Measurements from ENCODE around the gene INTS3. TPM values are rescaled to one million over a fixed set of nuclear protein-coding genes. Genes with fewer than 3 reads are reported as not detected.
"Not testable (repeated sequence)": the region's sequence is repeated elsewhere in the genome, so short reads cannot be mapped to it uniquely, and the experiment has no call there.

The INTS3 gene
- polyA plus RNA-seq, 3 donors, result 103 to 160 (median 134) TPM

- DNase-seq, result peak; percentile 79
Observed at GRCh38 chr1:153749408-153750005, 21.7 kb downstream of the INTS3 start.

- no peak for DNase-seq
Observed at GRCh38 chr1:153750026-153750995, 22.5 kb downstream of the INTS3 start.

- DNase-seq, result no peak
Observed at GRCh38 chr1:153752072-153752471, 24.2 kb downstream of the INTS3 start.

GRCh38 chr1:153752571-153753195 lies 24.8 kb downstream of the INTS3 start:
- no peak for DNase-seq

GRCh38 chr1:153754266-153754665 lies 26.4 kb downstream of the INTS3 start:
- DNase-seq, result no peak

GRCh38 chr1:153760440-153760839 lies 32.6 kb downstream of the INTS3 start:
- no peak for DNase-seq

GRCh38 chr1:153763365-153764225 lies 35.7 kb downstream of the INTS3 start:
- no peak for DNase-seq

GRCh38 chr1:153764310-153764709 lies 36.5 kb downstream of the INTS3 start:
- DNase-seq, result no peak

GRCh38 chr1:153766663-153767062 lies 38.8 kb downstream of the INTS3 start:
- DNase-seq, result not testable (repeated sequence)

- no peak for DNase-seq
Observed at GRCh38 chr1:153767519-153767918, 39.7 kb downstream of the INTS3 start.

GRCh38 chr1:153768316-153769181 lies 40.7 kb downstream of the INTS3 start:
- no peak for DNase-seq

- DNase-seq, result no peak
Observed at GRCh38 chr1:153769221-153769620, 41.4 kb downstream of the INTS3 start.

GRCh38 chr1:153770797-153771196 lies 42.9 kb downstream of the INTS3 start:
- DNase-seq, result no peak

- DNase-seq, result no peak
Observed at GRCh38 chr1:153771261-153771660, 43.4 kb downstream of the INTS3 start.

GRCh38 chr1:153771841-153772593 lies 44.2 kb downstream of the INTS3 start:
- no peak for DNase-seq

- DNase-seq, result no peak
Observed at GRCh38 chr1:153773096-153773921, 45.5 kb downstream of the INTS3 start.

GRCh38 chr1:153774026-153774595 lies 46.3 kb downstream of the INTS3 start:
- DNase-seq, result no peak

- DNase-seq, result no peak
Observed at GRCh38 chr1:153774780-153775457, 47.1 kb downstream of the INTS3 start, which contains the start of gene SLC27A3. SLC27A3 (plus strand) TSS chr1:153775407; CDS start chr1:153775498, 91 bp downstream.

Data from renal pelvis (tissue), 4 donors.